Stomach (tissue), 9 donors: ENCODE results near the gene DCAKD. TPM values are rescaled to one million over a fixed set of nuclear protein-coding genes. Genes with fewer than 3 reads are reported as not detected.

Source experiments
- DNase-seq, 2 donors: peaks; one replicate each; pipeline versions ENCODE4 v3.0.0 to v3.0.0-alpha.2; 2013 to 2019
- H3K27ac ChIP-seq, 5 donors: fragments of 200-600 bp in 4 of 5; sonication (generic) in 4 of 5; one replicate each; pipeline ENCODE4 v1.5.1; 2013 to 2019; ENCODE audit warnings: mild to moderate bottlenecking in 1 of 5, moderate library complexity in 1 of 5
- H3K27me3 ChIP-seq, 3 donors: fragments of 200-600 bp; sonication (generic); one replicate each; pipeline ENCODE4 v1.5.1; 2017 to 2019; ENCODE audit warnings: mixed run types in 1 of 3
- H3K36me3 ChIP-seq, 4 donors: fragments of 200-600 bp; sonication (generic); 1 replicate in 3 of 4; 2 replicates in 1 of 4; pipeline ENCODE4 v1.5.1; 2016 to 2019
- H3K4me1 ChIP-seq, 4 donors: fragments of 200-600 bp; sonication (generic); one replicate each; pipeline ENCODE4 v1.5.1; 2016 to 2019
- H3K4me3 ChIP-seq, 4 donors: fragments of 200-600 bp; sonication (generic) in 3 of 4; one replicate each; pipeline ENCODE4 v1.5.1; 2016 to 2019; ENCODE audit warnings: mild to moderate bottlenecking in 1 of 4
- H3K9me3 ChIP-seq, 4 donors: fragments of 200-600 bp; sonication (generic); one replicate each; pipeline ENCODE4 v1.5.1; 2016 to 2019
- CTCF ChIP-seq, 7 experiments: fragments of 450-650 bp in 4 of 7; fragments of 200-600 bp in 3 of 7; sonication (generic) in 3 of 7; IDR thresholded peaks; one replicate each; pipeline ENCODE4 v1.5.1; 2016 to 2019; ENCODE audit warnings: antibody characterized with exemption in 7 of 7, control low read depth in 2 of 7, mild to moderate bottlenecking in 1 of 7
- EP300 ChIP-seq: sonication (generic); formaldehyde crosslinking; IDR thresholded peaks from one replicate; pipeline ENCODE4 v1.6.1; 2017; ENCODE audit warnings: antibody characterized with exemption
- POLR2A ChIP-seq, 4 donors: fragments of 450-650 bp; IDR thresholded peaks; one replicate each; pipeline ENCODE4 v1.6.1; 2016; ENCODE audit warnings: antibody characterized with exemption in 4 of 4, control low read depth in 2 of 4, mild to moderate bottlenecking in 1 of 4, moderate library complexity in 1 of 4
- POLR2AphosphoS5 ChIP-seq, 3 donors: sonication (generic); formaldehyde crosslinking; IDR thresholded peaks; one replicate each; pipeline ENCODE4 v1.6.1; 2016; ENCODE audit warnings: antibody characterized with exemption in 3 of 3
- WGBS, 5 donors: extraction: QIAGEN DNeasy Blood & Tissue Kit in 3 of 5; methylation state at CpG; one replicate each; pipeline versions ENCODE4 v1.1.5 to v1.1.7; 2013 to 2018; 5-methylcytosine and 5-hydroxymethylcytosine counted together
- intact Hi-C: fragments of 100-400 bp; cut with DNase I; formaldehyde crosslinking; loops from one replicate; pipeline ENCODE4 v1.15.1; 2023; ENCODE audit warnings: low total_unique reads
- polyA plus RNA-seq, 3 donors: library from polyadenylated mRNA; stranded (reverse); fragments of 200-250 nt; gene quantifications; one replicate each; pipeline ENCODE4 v1.2.3, GENCODE V29; 2013
- total RNA-seq, 5 donors: library from RNA; depleted of rRNA; stranded (reverse); fragments of >200 nt; gene quantifications; one replicate each; pipeline versions ENCODE4 v1.1.0 to v1.2.3, GENCODE V29; 2014 to 2016
- donor health status: healthy with polysubstance abuse.
- donor health status: Bipolar disorder and iron deficiency.
- donor health status: healthy.

DCAKD gene
- total and polyA plus RNA-seq, 8 donors: 2.3 to 22.9 (median 13.2) TPM

- H3K27ac ChIP-seq: no peak overlapping the region
- peaks cover 29 to 83% (median 79%) of the 10 kb centered on the region in 4 donors for H3K36me3 ChIP-seq
- H3K27me3 ChIP-seq: no peaks in the 10 kb centered on the region
- intact Hi-C loops: loop anchor here (10.0 kb wide), 1 partner anchor 254 kb away; no protein-coding TSS in a partner anchor
- 90 to 97% (median 93%) methylated on average over 7 of the region's 7 CpGs for WGBS, 5 donors
- no peaks in the 10 kb centered on the region for H3K4me1 ChIP-seq
- DNase-seq: no peak
- H3K4me3 ChIP-seq: no peak overlapping the region
- no peaks in the 10 kb centered on the region for H3K9me3 ChIP-seq
- no peak for TF ChIP-seq EP300
- no peak for TF ChIP-seq POLR2AphosphoS5 (IDR thresholded peaks at IDR 0.05)
- TF ChIP-seq CTCF (IDR thresholded peaks at IDR 0.05): no peak
- no peak for TF ChIP-seq POLR2A (IDR thresholded peaks at IDR 0.05)
These were observed 22.3 kb downstream of the DCAKD start for GRCh38 chr17:45029096-45029495.

GRCh38 chr17:45022655-45023339 lies 28.6 kb downstream of the DCAKD start:
- Histone ChIP-seq H3K27ac (peak overlapping the region in 3 of 5 donors; percentile 58 to 78 (median 72)), H3K36me3 (peaks cover 0 to 32% (median 28%) of the 10 kb centered on the region in 4 donors), H3K4me1 (peaks cover 37 to 52% (median 43%) of the 10 kb centered on the region in 4 donors), H3K27me3 (peaks cover 0 to 37% (median 13%) of the 10 kb centered on the region in 3 donors), H3K9me3 (no peaks in the 10 kb centered on the region), H3K4me3 (no peak overlapping the region)
- intact Hi-C loops: loop anchor here (5.0 to 10.0 kb wide), 2 partner anchors 100 to 248 kb away; no protein-coding TSS in a partner anchor
- no peak for TF ChIP-seq EP300
- 84 to 88% (median 84%) methylated on average over 9 to 13 of the region's 13 CpGs for WGBS, 5 donors
- DNase-seq: peak in 1 of 2 donors; percentile 46

- peaks cover 0 to 37% (median 13%) of the 10 kb centered on the region in 3 donors for H3K27me3 ChIP-seq
- peaks cover 37 to 52% (median 43%) of the 10 kb centered on the region in 4 donors for H3K4me1 ChIP-seq
- WGBS, 5 donors: 39 to 57% (median 53%) methylated on average over 6 to 8 of the region's 8 CpGs
- peak overlapping the region in 4 of 5 donors; percentile 58 to 78 (median 74) for H3K27ac ChIP-seq
- no peak for DNase-seq
- H3K4me3 ChIP-seq: peak overlapping the region; percentile 34 to 52 (median 44)
- peaks cover 0 to 28% (median 23%) of the 10 kb centered on the region in 4 donors for H3K36me3 ChIP-seq
- no peaks in the 10 kb centered on the region for H3K9me3 ChIP-seq
- no peak for TF ChIP-seq POLR2A (IDR thresholded peaks at IDR 0.05)
- TF ChIP-seq CTCF (IDR thresholded peaks at IDR 0.05): peak in 1 of 7 experiments; percentile 24
- no peak for TF ChIP-seq EP300
- TF ChIP-seq POLR2AphosphoS5 (IDR thresholded peaks at IDR 0.05): no peak
- intact Hi-C loops: loop anchor here (5.0 to 10.0 kb wide), 2 partner anchors 100 to 247 kb away; no protein-coding TSS in a partner anchor
These were observed 29.2 kb downstream of the DCAKD start for GRCh38 chr17:45022288-45022648.

GRCh38 chr17:45021607-45022287 lies 29.7 kb downstream of the DCAKD start:
- peaks cover 0 to 37% (median 13%) of the 10 kb centered on the region in 3 donors for H3K27me3 ChIP-seq
- peak; percentile 68 to 89 for DNase-seq
- intact Hi-C loops: loop anchor here (5.0 to 10.0 kb wide), 2 partner anchors 99 to 247 kb away; no protein-coding TSS in a partner anchor
- H3K27ac ChIP-seq: peak overlapping the region; percentile 34 to 78 (median 72)
- H3K4me3 ChIP-seq: peak overlapping the region; percentile 34 to 52 (median 44)
- 1 to 6% (median 2%) methylated on average over 50 to 57 of the region's 57 CpGs for WGBS, 5 donors
- peaks cover 0 to 24% (median 18%) of the 10 kb centered on the region in 4 donors for H3K36me3 ChIP-seq
- no peaks in the 10 kb centered on the region for H3K9me3 ChIP-seq
- TF ChIP-seq CTCF (IDR thresholded peaks at IDR 0.05) (peak in 5 of 7 experiments; percentile 28 to 98 (median 93)), EP300 (no peak)
- H3K4me1 ChIP-seq: peaks cover 37 to 52% (median 43%) of the 10 kb centered on the region in 4 donors
